ELF-1 (cell line): ENCODE data around the gene USP46.

Experiments
- DNase-seq: peaks from one replicate; pipeline ENCODE4 v3.0.0-alpha.2; 2016; ENCODE audit warnings: low read depth, low spot score

USP46 gene

GRCh38 chr4:52657618-52658501, 1.2 kb downstream of the USP46 start:
- peak; percentile 72 for DNase-seq

- no peak for DNase-seq
These were observed 1.8 kb downstream of the USP46 start for GRCh38 chr4:52657292-52657617.

GRCh38 chr4:52655506-52655905, 3.6 kb downstream of the USP46 start:
- no peak for DNase-seq

GRCh38 chr4:52651996-52652672, 7.0 kb downstream of the USP46 start:
- no peak for DNase-seq

- DNase-seq, result no peak
These were observed 10.3 kb downstream of the USP46 start for GRCh38 chr4:52648836-52649235.

- no peak for DNase-seq
These were observed 12.4 kb downstream of the USP46 start for GRCh38 chr4:52646741-52647140.

- DNase-seq, result no peak
These were observed 13.0 kb downstream of the USP46 start for GRCh38 chr4:52646096-52646495.

- DNase-seq, result no peak
These were observed 13.8 kb downstream of the USP46 start for GRCh38 chr4:52645300-52645699.

- no peak for DNase-seq
These were observed 15.3 kb downstream of the USP46 start for GRCh38 chr4:52643785-52644244.

- DNase-seq, result no peak
These were observed 15.9 kb downstream of the USP46 start for GRCh38 chr4:52643190-52643589.

GRCh38 chr4:52641854-52642563, 17.1 kb downstream of the USP46 start:
- no peak for DNase-seq

- DNase-seq, result no peak
These were observed 18.1 kb downstream of the USP46 start for GRCh38 chr4:52640808-52641565.

- no peak for DNase-seq
These were observed 20.4 kb downstream of the USP46 start for GRCh38 chr4:52638717-52639116.

GRCh38 chr4:52637116-52637515, 22.0 kb downstream of the USP46 start:
- DNase-seq, result no peak

GRCh38 chr4:52635560-52635959, 23.5 kb downstream of the USP46 start:
- DNase-seq, result no peak

GRCh38 chr4:52635130-52635529, 24.0 kb downstream of the USP46 start:
- DNase-seq, result no peak

- DNase-seq, result no peak
These were observed 25.3 kb downstream of the USP46 start for GRCh38 chr4:52633846-52634245.

GRCh38 chr4:52628974-52629373, 30.1 kb downstream of the USP46 start:
- no peak for DNase-seq

- DNase-seq, result no peak
These were observed 30.6 kb downstream of the USP46 start for GRCh38 chr4:52628543-52628942.

- no peak for DNase-seq
These were observed 31.2 kb downstream of the USP46 start for GRCh38 chr4:52627876-52628275.

- no peak for DNase-seq
These were observed 33.9 kb downstream of the USP46 start for GRCh38 chr4:52625216-52625615.

GRCh38 chr4:52622564-52622963, 36.5 kb downstream of the USP46 start:
- DNase-seq, result no peak
